Measurements from ENCODE around the gene TUBB6. TPM values are rescaled to one million over a fixed set of nuclear protein-coding genes. Genes with fewer than 3 reads are reported as not detected.

Gene TUBB6
- total RNA-seq, 4 donors from 2014 or later: 599 to 1,574 (median 1,002) TPM

GRCh38 chr18:12295389-12296086 is 12.5 kb upstream of the TUBB6 start:
- intact Hi-C loops (cut with DNase I): no loop called here
- DNase-seq (ENCODE audit: extremely low spot score): no peak
- H3K27me3 ChIP-seq: no peaks in the 10 kb centered on the region
- no peak overlapping the region for H3K27ac ChIP-seq (replicated peaks in 1 of 4)
- 94% methylated on average over 18 of the region's 18 CpGs for WGBS
- no peak for TF ChIP-seq EP300 (IDR thresholded peaks at IDR 0.05)
- no peak for TF ChIP-seq POLR2AphosphoS5 (IDR thresholded peaks at IDR 0.05)
- no peak for TF ChIP-seq POLR2A (IDR thresholded peaks at IDR 0.05; ENCODE audit: low read depth)
- TF ChIP-seq, protein P1, sequence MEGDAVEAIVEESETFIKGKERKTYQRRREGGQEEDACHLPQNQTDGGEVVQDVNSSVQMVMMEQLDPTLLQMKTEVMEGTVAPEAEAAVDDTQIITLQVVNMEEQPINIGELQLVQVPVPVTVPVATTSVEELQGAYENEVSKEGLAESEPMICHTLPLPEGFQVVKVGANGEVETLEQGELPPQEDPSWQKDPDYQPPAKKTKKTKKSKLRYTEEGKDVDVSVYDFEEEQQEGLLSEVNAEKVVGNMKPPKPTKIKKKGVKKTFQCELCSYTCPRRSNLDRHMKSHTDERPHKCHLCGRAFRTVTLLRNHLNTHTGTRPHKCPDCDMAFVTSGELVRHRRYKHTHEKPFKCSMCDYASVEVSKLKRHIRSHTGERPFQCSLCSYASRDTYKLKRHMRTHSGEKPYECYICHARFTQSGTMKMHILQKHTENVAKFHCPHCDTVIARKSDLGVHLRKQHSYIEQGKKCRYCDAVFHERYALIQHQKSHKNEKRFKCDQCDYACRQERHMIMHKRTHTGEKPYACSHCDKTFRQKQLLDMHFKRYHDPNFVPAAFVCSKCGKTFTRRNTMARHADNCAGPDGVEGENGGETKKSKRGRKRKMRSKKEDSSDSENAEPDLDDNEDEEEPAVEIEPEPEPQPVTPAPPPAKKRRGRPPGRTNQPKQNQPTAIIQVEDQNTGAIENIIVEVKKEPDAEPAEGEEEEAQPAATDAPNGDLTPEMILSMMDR (IDR thresholded peaks at IDR 0.05): no peak
- H3K4me3 ChIP-seq: no peak overlapping the region
- H3K4me1 ChIP-seq: no peaks in the 10 kb centered on the region
- no peaks in the 10 kb centered on the region for H3K36me3 ChIP-seq
- H3K9me3 ChIP-seq: no peaks in the 10 kb centered on the region

- Histone ChIP-seq H3K4me3 (no peak overlapping the region), H3K36me3 (no peaks in the 10 kb centered on the region), H3K27me3 (no peaks in the 10 kb centered on the region), H3K4me1 (no peaks in the 10 kb centered on the region), H3K9me3 (no peaks in the 10 kb centered on the region), H3K27ac (replicated peaks in 1 of 4) (no peak overlapping the region)
- 83% methylated on average over 2 of the region's 3 CpGs for WGBS
- DNase-seq (ENCODE audit: extremely low spot score): no peak
- TF ChIP-seq EP300 (IDR thresholded peaks at IDR 0.05) (no peak), POLR2AphosphoS5 (IDR thresholded peaks at IDR 0.05) (no peak), POLR2A (IDR thresholded peaks at IDR 0.05; ENCODE audit: low read depth) (no peak)
- TF ChIP-seq, protein P1 (IDR thresholded peaks at IDR 0.05): no peak
- intact Hi-C loops (cut with DNase I): no loop called here
These were observed 12.0 kb upstream of the TUBB6 start for GRCh38 chr18:12296087-12296403.

- Histone ChIP-seq H3K27me3 (no peaks in the 10 kb centered on the region), H3K4me3 (no peak overlapping the region), H3K27ac (replicated peaks in 1 of 4) (no peak overlapping the region), H3K4me1 (no peaks in the 10 kb centered on the region), H3K36me3 (no peaks in the 10 kb centered on the region), H3K9me3 (no peaks in the 10 kb centered on the region)
- TF ChIP-seq, protein P1 (IDR thresholded peaks at IDR 0.05): no peak
- TF ChIP-seq POLR2AphosphoS5 (IDR thresholded peaks at IDR 0.05) (no peak), EP300 (IDR thresholded peaks at IDR 0.05) (no peak), POLR2A (IDR thresholded peaks at IDR 0.05; ENCODE audit: low read depth) (no peak)
- DNase-seq (ENCODE audit: extremely low spot score): no peak
- intact Hi-C loops (cut with DNase I): no loop called here
- no CpG with 5 or more reads among the region's 1 CpG for WGBS
These were observed 11.6 kb upstream of the TUBB6 start for GRCh38 chr18:12296457-12296856.

DNA sequence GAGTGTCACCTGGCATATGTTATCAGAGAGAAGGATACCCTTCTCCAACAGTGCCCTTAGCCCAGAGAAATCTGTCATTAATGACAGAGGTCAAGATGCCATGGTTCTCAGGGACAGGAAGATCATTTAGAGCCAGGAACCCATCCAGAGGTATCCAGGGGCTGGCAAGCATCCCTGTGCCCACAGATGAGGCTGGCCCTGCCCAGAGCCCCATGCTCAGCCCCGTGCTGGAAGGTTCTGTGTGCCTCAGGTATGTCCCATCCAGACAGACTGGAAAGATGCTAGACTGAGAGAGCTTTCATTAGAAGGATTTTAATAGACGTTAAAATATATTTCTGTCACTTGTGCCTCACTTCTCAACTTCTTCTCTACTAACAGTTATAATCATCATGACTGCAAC is 8.2 kb upstream of the TUBB6 start:
- no peak overlapping the region for H3K27ac ChIP-seq (replicated peaks in 1 of 4)
- no peaks in the 10 kb centered on the region for H3K36me3 ChIP-seq
- peaks cover 0 to 6% (median 5%) of the 10 kb centered on the region in 4 donors for H3K4me1 ChIP-seq
- no peaks in the 10 kb centered on the region for H3K9me3 ChIP-seq
- H3K27me3 ChIP-seq: no peaks in the 10 kb centered on the region
- no peak for DNase-seq (ENCODE audit: extremely low spot score)
- 93% methylated on average over 2 of the region's 2 CpGs for WGBS
- intact Hi-C loops (cut with DNase I): loop anchor here (10.0 kb wide), 1 partner anchor 645 kb away; the partner anchor contains the start of gene SEH1L
- no peak for TF ChIP-seq POLR2AphosphoS5 (IDR thresholded peaks at IDR 0.05)
- TF ChIP-seq POLR2A (IDR thresholded peaks at IDR 0.05; ENCODE audit: low read depth): no peak
- TF ChIP-seq, protein P1 (IDR thresholded peaks at IDR 0.05): no peak
- no peak for TF ChIP-seq EP300 (IDR thresholded peaks at IDR 0.05)
- no peak overlapping the region for H3K4me3 ChIP-seq

Data from esophagus muscularis mucosa (tissue), 4 donors.